K562 (cell line): ENCODE data around the gene THAP6. TPM values are rescaled to one million over a fixed set of nuclear protein-coding genes. Genes with fewer than 3 reads are reported as not detected.
"Not testable (repeated sequence)": the region's sequence is repeated elsewhere in the genome, so short reads cannot be mapped to it uniquely, and the experiment has no call there.

Experiments used
- ATAC-seq: fragments of 200-7000 bp; cut with Tn5 transposase; 3 replicates; pipeline ENCODE4 v1.9.1; 2020; ENCODE audit warnings: moderate library complexity
- BruUV-seq: library from RNA; stranded (reverse); fragments of 400-500 nt; replicated peaks from 2 replicates; lab custom pipeline; 2021; lab: Mats Ljungman, UMichigan
- CTCF ChIA-PET: fragments of 300-600 bp; formaldehyde crosslinking; extraction: SDS; loops from one replicate; lab custom pipeline; 2021; ENCODE audit warnings: low intra/inter-chr PET ratio; lab: Yijun Ruan, JAX
- POLR2A ChIA-PET: fragments of 300-600, 350-650 bp; sonication (Branson Sonifier 250); formaldehyde crosslinking; extraction: SDS; loops from one replicate; lab custom pipeline; 2021; ENCODE audit warnings: antibody characterized with exemption, inconsistent platforms; lab: Yijun Ruan, JAX
- DNase-seq, 4 experiments: peaks; one replicate each; pipeline versions ENCODE4 v3.0.0 to v3.0.0-alpha.2; 2011 to 2018; ENCODE audit warnings: low spot score in 3 of 4, mixed read lengths in 3 of 4; ENCODE audit errors: extremely low read depth in 1 of 4
- FAIRE-seq: peaks from 2 replicates; lab custom pipeline; 2011; peaks lifted over from hg19 to GRCh38; lab: Jason Lieb, UNC
- H2AFZ ChIP-seq: 2 replicates; pipeline ENCODE4 v1.6.0; 2011; ENCODE audit warnings: low read depth, low read length, control low read depth, inconsistent platforms
- H3K27ac ChIP-seq: fragments of 200-600 bp; 3 replicates; pipeline ENCODE4 v1.8.0; 2011; ENCODE audit warnings: low read depth, mild to moderate bottlenecking, control low read depth, inconsistent platforms, low read length, moderate library complexity, mixed read lengths; ENCODE audit errors: extremely low read depth
- H3K27me3 ChIP-seq, 2 experiments: fragments of 300-600 bp in 1 of 2; 2 replicates in 1 of 2; 3 replicates in 1 of 2; pipeline versions ENCODE4 v1.6.0 to v1.8.0; 2011; ENCODE audit warnings: inconsistent platforms in 2 of 2, low read length in 2 of 2, mild to moderate bottlenecking in 1 of 2, mixed read lengths in 1 of 2, moderate library complexity in 1 of 2; ENCODE audit not compliant: control insufficient read depth in 2 of 2, insufficient read depth in 2 of 2
- H3K36me3 ChIP-seq: fragments of 300-600 bp; 3 replicates; pipeline ENCODE4 v1.8.0; 2011; ENCODE audit warnings: mild to moderate bottlenecking, low read length, inconsistent platforms; ENCODE audit not compliant: control insufficient read depth, insufficient read depth
- H3K4me1 ChIP-seq, 2 experiments: fragments of 200-600 bp in 1 of 2; replicated peaks in 1 of 2; 2 replicates in 1 of 2; 3 replicates in 1 of 2; pipeline versions ENCODE4 v1.5.1 to v1.8.0; 2011; ENCODE audit warnings: inconsistent platforms in 2 of 2, low read length in 2 of 2, mild to moderate bottlenecking in 1 of 2, mixed read lengths in 1 of 2, moderate library complexity in 1 of 2; ENCODE audit not compliant: control insufficient read depth in 2 of 2, insufficient read depth in 2 of 2
- H3K4me2 ChIP-seq: 2 replicates; pipeline ENCODE4 v1.6.1; 2011; ENCODE audit warnings: low read length, control low read depth, inconsistent platforms, mixed read lengths; ENCODE audit not compliant: insufficient read depth
- H3K4me3 ChIP-seq: fragments of 200-600 bp; sonication (generic), shearing (Covaris generic); 2 replicates; pipeline ENCODE4 v1.5.1; 2016; ENCODE audit warnings: control low read depth, inconsistent platforms
- H3K79me2 ChIP-seq: fragments of 200-600 bp; 3 replicates; pipeline ENCODE4 v1.8.0; 2011; ENCODE audit warnings: low read length, inconsistent platforms; ENCODE audit not compliant: control insufficient read depth, insufficient read depth
- H3K9ac ChIP-seq, 2 experiments: 2 replicates each; pipeline versions ENCODE4 v1.6.0 to v1.6.1; 2011; ENCODE audit warnings: low read depth in 2 of 2, low read length in 2 of 2, control low read depth in 1 of 2, inconsistent platforms in 1 of 2, mild to moderate bottlenecking in 1 of 2, mixed read lengths in 1 of 2; ENCODE audit not compliant: insufficient read depth in 1 of 2
- H3K9me1 ChIP-seq: one replicate; pipeline ENCODE4 v1.6.0; 2011; ENCODE audit warnings: inconsistent platforms, mild to moderate bottlenecking, low read length, moderate library complexity; ENCODE audit not compliant: control insufficient read depth, insufficient read depth
- H3K9me3 ChIP-seq: replicated peaks from 2 replicates; pipeline ENCODE4 v1.5.1; 2011; ENCODE audit warnings: low read depth, low read length, inconsistent platforms; ENCODE audit not compliant: control insufficient read depth, insufficient read depth
- H4K20me1 ChIP-seq: replicated peaks from 2 replicates; pipeline ENCODE4 v1.6.1; 2011; ENCODE audit warnings: low read length, inconsistent platforms, mixed read lengths; ENCODE audit not compliant: control insufficient read depth, insufficient read depth
- BCOR ChIP-seq: fragments of 450-650 bp; IDR thresholded peaks from 2 replicates; pipeline ENCODE4 v1.6.1; 2016
- RBM25 ChIP-seq: fragments of 200-400 bp; formaldehyde crosslinking; IDR thresholded peaks from 2 replicates; pipeline ENCODE4 v1.6.1; 2018; ENCODE audit warnings: low read length, low read depth, moderate library complexity; ENCODE audit not compliant: severe bottlenecking
- TFAM ChIP-seq: fragments of 250-450 bp; sonication (Bioruptor Pico); conservative IDR thresholded peaks from 2 replicates; pipeline ENCODE4 v1.5.0; 2021; ENCODE audit warnings: mild to moderate bottlenecking, moderate library complexity
- ZBTB12 ChIP-seq: fragments of 250-450 bp; sonication (Bioruptor Pico); IDR thresholded peaks from 2 replicates; pipeline ENCODE4 v1.4.0; 2020
- ZNF449 ChIP-seq: fragments of 250-450 bp; sonication (Bioruptor Pico); IDR thresholded peaks from 2 replicates; pipeline ENCODE4 v1.8.0; 2022; ENCODE audit warnings: moderate library complexity, mild to moderate bottlenecking, inconsistent platforms
- WGBS: fragments of 100-300 bp; shearing (Covaris generic); methylation state at CpG from one replicate; pipeline ENCODE4 v1.1.6; 2016; ENCODE audit warnings: low coverage, mixed read lengths; ENCODE audit not compliant: insufficient coverage; ENCODE audit errors: missing lambda C conversion rate; 5-methylcytosine and 5-hydroxymethylcytosine counted together
- in situ Hi-C: fragments of 300-500 bp; cut with MboI; formaldehyde crosslinking; loops from 4 replicates; pipeline ENCODE4 v1.15.0; 2018; ENCODE audit warnings: inconsistent platforms, mixed read lengths
- intact Hi-C: fragments of 100-400 bp; cut with micrococcal nuclease; formaldehyde crosslinking; loops from 2 replicates; pipeline ENCODE4 v1.14.2; 2022
- polyA plus RNA-seq, 8 experiments: library from polyadenylated mRNA; depleted of rRNA in 4 of 8; stranded (reverse) in 5 of 8; unstranded in 3 of 8; fragments of >200 nt; fragmentation: Nextera tagmentation in 2 of 8; fragmentation: Illumina TruSeq in 1 of 8; extraction: Ambion mirVana in 2 of 8; extraction: Trizol in 1 of 8; gene quantifications; 2 replicates each; pipeline versions ENCODE4 v1.2.1 to v1.2.3, GENCODE V29; 2011 to 2014; ENCODE audit warnings: inconsistent platforms in 1 of 8, missing spikeins in 1 of 8
- total RNA-seq, 7 experiments: library from RNA; depleted of rRNA in 6 of 7; stranded (reverse); fragments of >200 nt in 6 of 7; fragmentation: Illumina TruSeq in 2 of 7; extraction: Trizol in 2 of 7; gene quantifications; 2 replicates each; pipeline versions ENCODE4 v1.2.1 to v1.2.3, GENCODE V29; 2011 to 2021; ENCODE audit warnings: low replicate concordance in 1 of 7

The THAP6 gene
- total and polyA plus RNA-seq, 9 of the 15 experiments (the other 6 are each of a cell fraction or from before 2014, with no cell fraction given) = 8.9 to 30.4 (median 17.3) TPM

GRCh38 chr4:75542824-75543223 is 28.6 kb downstream of the THAP6 start (continued):
- no peak for TF ChIP-seq ZBTB12 (CRISPR knock-in tag)

GRCh38 chr4:75544220-75544619 is 29.9 kb downstream of the THAP6 start:
- H3K36me3 ChIP-seq, H3K9me1 ChIP-seq, in situ Hi-C loops, ATAC-seq, BruUV-seq, H3K79me2 ChIP-seq, DNase-seq, H3K9me3 ChIP-seq, H2AFZ ChIP-seq, POLR2A ChIA-PET, H3K27me3 ChIP-seq, FAIRE-seq, CTCF ChIA-PET, H3K4me1 ChIP-seq, H3K27ac ChIP-seq, H4K20me1 ChIP-seq, intact Hi-C loops, H3K9ac ChIP-seq, H3K4me3 ChIP-seq, H3K4me2 ChIP-seq: not testable (repeated sequence)
- 85% methylated on average over 8 of the region's 8 CpGs for WGBS

- intact Hi-C loops = no loop called here
- CTCF ChIA-PET = no interaction called here
- no peak for FAIRE-seq
These were observed 30.6 kb downstream of the THAP6 start for GRCh38 chr4:75544870-75545269.

More at GRCh38 chr4:75544870-75545269, 30.6 kb downstream of the THAP6 start:
- ATAC-seq (no peak), DNase-seq (no peak)
- Histone ChIP-seq H3K9me3 (no peaks in the 10 kb centered on the region), H3K27ac (no peak overlapping the region), H3K9me1 (no peaks in the 10 kb centered on the region), H2AFZ (no peak overlapping the region), H3K36me3 (peaks cover 6% of the 10 kb centered on the region; the same call in 1 of the 3 replicates), H3K4me1 (no peaks in the 10 kb centered on the region; a peak in 1 of 5 replicates), H4K20me1 (no peaks in the 10 kb centered on the region), H3K27me3 (no peaks in the 10 kb centered on the region), H3K4me2 (no peak overlapping the region), H3K9ac (no peak overlapping the region), H3K4me3 (no peak overlapping the region), H3K79me2 (no peaks in the 10 kb centered on the region)
- no TSS peak for BruUV-seq
- POLR2A ChIA-PET = no interaction called here
- in situ Hi-C loops = no loop called here
- peak; percentile 73 for TF ChIP-seq RBM25
- peak; percentile 37; the same call in 1 of the 2 replicates for TF ChIP-seq BCOR
- TF ChIP-seq TFAM (CRISPR knock-in tag) = no peak
- TF ChIP-seq ZNF449 (CRISPR knock-in tag) = no peak
- TF ChIP-seq, all 486 proteins: peak for 2
- 63% methylated on average over 3 of the region's 3 CpGs for WGBS
